Measurements from ENCODE around the gene BAIAP2.

DNA sequence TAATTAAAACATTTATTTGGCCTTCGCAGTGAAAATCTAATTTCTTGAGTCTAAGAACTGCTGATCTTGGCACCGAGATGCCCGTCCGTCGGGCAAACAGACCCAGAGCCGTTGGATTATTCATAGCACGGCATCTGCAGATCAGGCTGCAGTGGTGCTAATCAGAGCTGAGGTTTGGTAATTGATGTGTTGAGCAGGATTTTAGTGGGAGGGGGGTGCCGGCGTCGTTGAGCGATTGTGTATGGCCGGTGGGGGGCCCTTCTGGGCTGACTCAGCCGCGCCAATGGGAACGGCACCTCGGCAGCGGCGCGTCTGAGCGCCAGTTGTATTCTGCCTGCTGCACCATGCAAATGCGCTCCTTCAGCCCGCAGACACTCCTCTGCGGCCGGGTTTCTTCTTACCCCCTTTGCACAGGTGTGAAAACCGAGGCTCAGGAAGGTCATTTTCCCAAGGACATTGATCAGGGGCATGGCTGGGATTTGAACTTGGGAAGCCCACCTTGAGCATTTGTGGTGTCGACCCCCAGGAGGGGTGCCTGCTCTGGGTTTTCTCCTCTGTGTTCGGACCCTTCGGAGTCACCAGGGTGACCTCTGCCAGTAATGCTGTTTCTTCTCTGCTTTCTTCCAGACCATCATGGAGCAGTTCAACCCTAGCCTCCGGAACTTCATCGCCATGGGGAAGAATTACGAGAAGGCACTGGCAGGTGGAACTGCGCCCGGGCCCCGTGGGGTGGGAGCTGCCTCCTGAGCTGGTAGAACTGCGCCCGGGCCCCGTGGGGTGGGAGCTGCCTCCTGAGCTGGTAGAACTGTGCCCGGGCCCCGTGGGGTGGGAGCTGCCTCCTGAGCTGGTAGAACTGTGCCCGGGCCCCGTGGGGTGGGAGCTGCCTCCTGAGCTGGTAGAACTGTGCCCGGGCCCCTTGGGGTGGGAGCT, 18.4 kb downstream of the BAIAP2 start:
- TF ChIP-seq CTCF (IDR thresholded peaks at IDR 0.05) (no peak), POLR2A (IDR thresholded peaks at IDR 0.05) (no peak)
